Measurements from ENCODE around the gene OTC.

The OTC gene

DNA sequence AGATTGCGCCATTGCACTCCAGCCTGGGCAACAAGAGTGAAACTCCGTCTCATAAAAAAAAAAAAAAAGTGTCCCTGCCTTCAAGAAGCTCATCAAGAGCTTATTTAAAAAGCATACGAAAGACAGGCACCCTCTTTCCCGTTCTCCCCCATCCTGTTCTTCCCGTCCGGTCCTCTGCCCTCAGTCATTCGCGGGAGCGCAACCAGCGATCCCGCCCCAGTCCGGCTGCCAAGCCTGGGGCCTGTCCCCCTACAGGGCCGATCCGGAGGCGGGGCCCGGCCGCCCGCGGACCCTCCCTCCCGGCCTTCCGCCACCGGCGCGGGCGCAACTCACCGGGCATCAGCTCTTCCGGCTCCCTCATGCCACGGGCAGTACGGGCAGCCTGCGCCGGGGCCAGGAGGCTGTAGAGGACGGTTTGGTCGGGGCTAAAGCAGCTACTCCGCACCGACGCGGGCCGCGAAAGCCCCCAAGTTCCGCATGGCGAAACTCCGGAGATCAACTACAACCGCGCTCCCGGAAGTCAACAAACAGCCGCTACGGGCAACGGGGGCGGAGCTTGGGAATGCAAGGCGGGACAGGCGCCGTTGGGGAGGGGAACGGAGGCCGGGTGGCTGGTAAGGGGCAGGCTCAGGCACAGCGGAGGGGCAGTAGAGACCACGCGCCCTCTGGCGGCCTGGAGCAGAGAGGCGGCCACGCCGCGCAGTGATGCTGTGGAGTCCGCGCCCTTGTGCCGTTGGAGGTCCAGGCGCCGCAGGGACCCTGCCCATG is 25.2 kb upstream of the OTC start, which contains the start of gene RPGR:
Gene RPGR (minus strand): TSS at position 503 of the 768 bp plus-strand sequence. CDS start 142 bp downstream, at position 361.
- H3K4me3 ChIP-seq (ENCODE audit: low read length), result peak within 1 kb of the TSS; percentile 76; the same call in 1 of the 2 replicates
- no peak within 1 kb of the TSS for H3K27ac ChIP-seq (ENCODE audit: low read length)
- WGBS (ENCODE audit: insufficient coverage, insufficient read length), result no CpG with 5 or more reads among the region's 67 CpGs

DNA sequence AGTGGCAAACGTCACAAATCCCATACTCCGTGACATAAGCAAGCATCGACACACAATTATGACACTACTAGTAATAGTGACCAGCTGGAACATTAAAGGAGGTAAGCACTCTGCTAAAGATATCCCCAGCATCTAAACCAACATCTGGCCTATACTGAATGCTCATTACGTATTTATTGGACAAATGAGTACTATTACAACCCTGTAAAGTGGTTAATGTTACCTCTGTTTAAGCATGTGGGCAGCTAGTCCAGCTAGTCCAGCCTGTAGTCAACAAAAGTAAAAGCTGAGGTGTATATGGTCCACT is 24.7 kb upstream of the OTC start:
- WGBS (ENCODE audit: insufficient coverage, insufficient read length), result no CpG with 5 or more reads among the region's 4 CpGs
- DNase-seq (ENCODE audit: low read depth, low spot score), result no peak
- Histone ChIP-seq H3K4me3 (ENCODE audit: low read length) (no peak overlapping the region), H3K27me3 (ENCODE audit: control insufficient read depth, insufficient read depth, low read length) (no peaks in the 10 kb centered on the region), H3K27ac (ENCODE audit: low read length) (no peak overlapping the region), H3K9me3 (ENCODE audit: control insufficient read depth, insufficient read depth, low read length) (no peaks in the 10 kb centered on the region), H3K4me1 (ENCODE audit: control insufficient read depth, insufficient read depth, low read length) (no peaks in the 10 kb centered on the region), H3K36me3 (ENCODE audit: control insufficient read depth, insufficient read depth, low read length) (no peaks in the 10 kb centered on the region)

More for the DNA sequence above, 25.2 kb upstream of the OTC start, which contains the start of gene RPGR:
- H3K9me3 ChIP-seq (ENCODE audit: control insufficient read depth, insufficient read depth, low read length), result no peaks in the 10 kb centered on the region
- H3K4me1 ChIP-seq (ENCODE audit: control insufficient read depth, insufficient read depth, low read length), result no peaks in the 10 kb centered on the region
- H3K36me3 ChIP-seq (ENCODE audit: control insufficient read depth, insufficient read depth, low read length), result no peaks in the 10 kb centered on the region
- no peaks in the 10 kb centered on the region for H3K27me3 ChIP-seq (ENCODE audit: control insufficient read depth, insufficient read depth, low read length)
- DNase-seq (ENCODE audit: low read depth, low spot score), result peak; percentile 73

DNA sequence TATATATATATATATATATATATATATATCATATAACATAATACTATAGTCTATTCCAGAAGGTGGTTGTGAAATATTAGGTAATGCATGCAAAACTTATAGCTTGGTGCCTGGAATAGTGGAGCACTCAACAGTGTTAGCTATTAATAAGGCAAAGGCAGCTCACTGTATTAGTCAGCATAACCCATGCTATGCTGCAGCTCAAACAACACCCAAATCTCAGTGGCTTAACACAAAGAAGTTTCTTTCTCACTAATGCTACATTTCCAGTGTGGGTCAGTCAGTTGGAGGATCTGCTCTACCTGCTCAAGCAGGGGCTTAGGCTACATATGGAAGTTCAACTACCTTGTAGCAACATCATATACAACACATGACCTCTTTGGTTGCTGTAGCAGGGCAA is 19.9 kb upstream of the OTC start:
- H3K4me1 ChIP-seq (ENCODE audit: control insufficient read depth, insufficient read depth, low read length), result no peaks in the 10 kb centered on the region
- no peak overlapping the region for H3K4me3 ChIP-seq (ENCODE audit: low read length)
- H3K27ac ChIP-seq (ENCODE audit: low read length), result no peak overlapping the region
- no peaks in the 10 kb centered on the region for H3K36me3 ChIP-seq (ENCODE audit: control insufficient read depth, insufficient read depth, low read length)
- DNase-seq (ENCODE audit: low read depth, low spot score), result no peak
- no peaks in the 10 kb centered on the region for H3K27me3 ChIP-seq (ENCODE audit: control insufficient read depth, insufficient read depth, low read length)
- H3K9me3 ChIP-seq (ENCODE audit: control insufficient read depth, insufficient read depth, low read length), result no peaks in the 10 kb centered on the region

DNA sequence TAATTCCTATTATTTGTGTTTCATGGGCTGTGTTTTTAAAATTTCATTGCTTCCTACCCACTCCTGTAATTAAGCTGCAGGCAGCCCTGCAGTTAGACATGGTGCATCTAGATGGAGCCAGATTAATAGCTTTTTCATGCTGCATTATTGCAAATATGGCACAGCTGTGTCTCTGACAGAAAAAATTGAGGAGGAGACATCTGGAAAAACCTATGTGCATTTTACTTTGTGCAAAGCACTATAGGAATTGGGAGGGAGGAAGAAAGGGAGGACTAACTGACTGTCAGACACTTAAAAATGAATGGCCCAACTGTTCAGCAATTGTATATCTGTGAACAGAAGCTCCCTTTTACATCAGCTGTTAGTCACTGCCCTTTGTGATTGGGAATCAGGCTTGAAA is 17.0 kb upstream of the OTC start:
- Histone ChIP-seq H3K4me3 (ENCODE audit: low read length) (no peak overlapping the region), H3K36me3 (ENCODE audit: control insufficient read depth, insufficient read depth, low read length) (no peaks in the 10 kb centered on the region), H3K27me3 (ENCODE audit: control insufficient read depth, insufficient read depth, low read length) (no peaks in the 10 kb centered on the region), H3K27ac (ENCODE audit: low read length) (no peak overlapping the region), H3K4me1 (ENCODE audit: control insufficient read depth, insufficient read depth, low read length) (no peaks in the 10 kb centered on the region), H3K9me3 (ENCODE audit: control insufficient read depth, insufficient read depth, low read length) (no peaks in the 10 kb centered on the region)
- no peak for DNase-seq (ENCODE audit: low read depth, low spot score)

DNA sequence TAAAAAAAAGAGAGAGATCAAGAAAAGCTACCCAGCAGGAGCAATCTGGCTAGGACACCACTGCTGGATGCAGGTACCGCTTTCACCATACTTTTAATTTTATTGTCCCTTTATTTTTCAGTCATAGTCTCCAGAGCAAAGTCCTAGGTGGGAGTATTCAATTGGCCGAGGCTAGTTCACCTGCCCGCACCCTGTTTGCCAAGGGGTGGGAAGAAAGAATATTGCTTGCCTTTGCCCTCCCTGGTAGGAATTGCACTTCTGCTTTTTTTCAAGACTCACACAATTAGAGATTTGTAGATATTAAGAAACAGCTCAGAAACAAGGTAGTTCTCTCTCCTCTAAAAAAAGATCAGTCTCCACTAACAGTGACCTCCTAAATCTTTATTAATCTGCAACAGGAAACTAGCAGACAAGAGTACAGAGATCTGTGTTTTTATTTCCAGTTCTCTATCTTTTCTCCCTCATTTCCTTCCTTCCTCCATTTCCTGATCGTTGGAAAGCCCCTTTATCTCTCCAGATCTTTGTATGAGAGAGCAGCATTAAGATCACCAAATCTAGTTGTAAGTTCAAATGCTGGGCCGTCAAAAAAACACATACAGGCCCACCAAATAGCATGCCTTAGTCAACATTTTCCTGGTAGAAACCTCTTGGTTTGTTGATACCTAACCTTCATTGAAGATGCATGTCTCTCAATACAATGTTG is 15.7 kb upstream of the OTC start:
- no CpG with 5 or more reads among the region's 5 CpGs for WGBS (ENCODE audit: insufficient coverage, insufficient read length)
- H3K36me3 ChIP-seq (ENCODE audit: control insufficient read depth, insufficient read depth, low read length), result no peaks in the 10 kb centered on the region
- H3K27ac ChIP-seq (ENCODE audit: low read length), result no peak overlapping the region
- no peaks in the 10 kb centered on the region for H3K9me3 ChIP-seq (ENCODE audit: control insufficient read depth, insufficient read depth, low read length)
- no peak for DNase-seq (ENCODE audit: low read depth, low spot score)
- H3K4me1 ChIP-seq (ENCODE audit: control insufficient read depth, insufficient read depth, low read length), result no peaks in the 10 kb centered on the region
- no peak overlapping the region for H3K4me3 ChIP-seq (ENCODE audit: low read length)
- H3K27me3 ChIP-seq (ENCODE audit: control insufficient read depth, insufficient read depth, low read length), result no peaks in the 10 kb centered on the region

DNA sequence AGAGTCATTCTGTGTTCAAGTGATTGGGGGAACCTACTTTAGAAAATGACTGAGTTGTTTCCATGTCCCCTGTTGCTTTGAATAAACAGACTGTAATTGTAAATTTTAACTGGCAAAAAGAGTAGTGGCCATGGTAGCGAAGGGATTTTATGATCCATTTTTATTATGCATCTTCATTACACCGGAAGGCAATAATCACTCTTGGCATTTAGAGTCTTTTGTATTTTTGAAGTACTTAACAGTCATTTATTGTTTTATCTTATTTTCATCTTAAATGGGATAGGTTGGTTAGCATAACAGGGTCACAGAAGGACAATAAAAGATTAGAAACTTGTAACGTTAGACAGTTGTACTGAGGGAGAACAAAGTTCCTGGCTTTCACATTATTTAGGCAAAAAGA is 11.0 kb upstream of the OTC start:
- no peak overlapping the region for H3K27ac ChIP-seq (ENCODE audit: low read length)
- H3K36me3 ChIP-seq (ENCODE audit: control insufficient read depth, insufficient read depth, low read length), result no peaks in the 10 kb centered on the region
- no peak overlapping the region for H3K4me3 ChIP-seq (ENCODE audit: low read length)
- no peaks in the 10 kb centered on the region for H3K9me3 ChIP-seq (ENCODE audit: control insufficient read depth, insufficient read depth, low read length)
- no CpG with 5 or more reads among the region's 3 CpGs for WGBS (ENCODE audit: insufficient coverage, insufficient read length)
- H3K4me1 ChIP-seq (ENCODE audit: control insufficient read depth, insufficient read depth, low read length), result no peaks in the 10 kb centered on the region
- no peak for DNase-seq (ENCODE audit: low read depth, low spot score)
- no peaks in the 10 kb centered on the region for H3K27me3 ChIP-seq (ENCODE audit: control insufficient read depth, insufficient read depth, low read length)

DNA sequence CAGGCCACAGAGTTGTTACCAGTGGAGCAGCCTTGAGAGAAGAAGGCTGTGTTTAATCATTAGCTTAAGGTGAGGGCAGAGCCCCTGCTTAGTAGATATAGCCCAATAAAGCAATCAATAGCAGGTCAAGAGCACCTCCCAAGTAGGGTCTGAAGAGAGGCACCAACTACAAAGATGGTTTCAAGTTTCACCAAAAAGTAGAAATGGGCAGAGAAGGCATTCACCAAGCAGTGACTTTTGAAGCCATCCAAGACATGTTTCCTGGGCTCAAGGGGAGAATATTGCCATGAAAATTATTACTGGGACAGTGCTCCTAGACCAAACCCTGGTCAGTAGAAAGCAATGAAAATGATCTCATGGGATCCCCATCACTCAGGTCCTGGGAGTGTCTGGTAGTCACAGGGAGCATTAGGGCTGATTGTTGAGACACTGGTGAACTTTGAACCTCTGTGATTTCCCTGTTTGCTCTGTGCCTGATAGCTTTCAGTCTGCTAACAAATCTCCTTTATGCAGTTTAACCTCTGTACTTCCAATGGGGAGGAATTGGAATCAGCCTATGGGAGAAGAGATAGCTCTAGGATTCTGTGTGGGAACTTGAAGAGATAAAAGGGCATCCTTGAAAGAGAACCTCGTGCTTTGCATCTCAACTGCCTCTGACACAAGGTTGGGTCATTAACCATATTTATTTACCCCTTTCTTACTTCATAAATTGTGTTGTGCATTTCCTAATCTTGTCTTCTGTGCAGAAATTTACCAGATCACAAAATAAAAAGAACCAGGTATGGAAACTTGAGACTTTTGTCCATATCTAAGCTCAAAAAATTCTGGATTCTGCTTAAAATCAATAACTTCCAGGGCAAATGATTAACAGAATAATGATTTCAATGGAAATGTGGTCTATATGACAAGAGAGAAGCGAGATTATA is 9.3 kb upstream of the OTC start:
- no peak for DNase-seq (ENCODE audit: low read depth, low spot score)
- Histone ChIP-seq H3K4me3 (ENCODE audit: low read length) (no peak overlapping the region), H3K36me3 (ENCODE audit: control insufficient read depth, insufficient read depth, low read length) (no peaks in the 10 kb centered on the region), H3K9me3 (ENCODE audit: control insufficient read depth, insufficient read depth, low read length) (no peaks in the 10 kb centered on the region), H3K4me1 (ENCODE audit: control insufficient read depth, insufficient read depth, low read length) (no peaks in the 10 kb centered on the region), H3K27ac (ENCODE audit: low read length) (no peak overlapping the region), H3K27me3 (ENCODE audit: control insufficient read depth, insufficient read depth, low read length) (no peaks in the 10 kb centered on the region)
- WGBS (ENCODE audit: insufficient coverage, insufficient read length), result no CpG with 5 or more reads among the region's 2 CpGs

DNA sequence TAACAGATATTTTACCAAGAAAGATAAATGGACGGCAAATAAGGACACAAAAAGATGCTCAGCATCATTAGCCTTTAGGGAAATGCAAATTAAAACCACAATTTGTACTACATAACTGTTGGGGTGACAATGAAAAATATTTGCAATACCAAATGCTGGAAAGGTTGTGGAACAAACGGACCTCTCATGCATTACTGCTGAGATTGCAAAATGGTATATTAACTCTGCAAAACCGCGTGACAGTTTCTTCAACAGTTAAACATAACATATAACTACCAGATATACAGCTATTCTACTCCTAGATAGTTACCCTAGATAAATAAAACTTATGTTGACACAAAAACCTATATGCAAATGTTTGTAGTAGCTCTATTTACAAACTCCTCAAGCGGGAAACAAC is 6.3 kb upstream of the OTC start:
- H3K27ac ChIP-seq (ENCODE audit: low read length), result no peak overlapping the region
- no peaks in the 10 kb centered on the region for H3K4me1 ChIP-seq (ENCODE audit: control insufficient read depth, insufficient read depth, low read length)
- H3K4me3 ChIP-seq (ENCODE audit: low read length), result no peak overlapping the region
- no peaks in the 10 kb centered on the region for H3K9me3 ChIP-seq (ENCODE audit: control insufficient read depth, insufficient read depth, low read length)
- WGBS (ENCODE audit: insufficient coverage, insufficient read length), result no CpG with 5 or more reads among the region's 5 CpGs
- H3K27me3 ChIP-seq (ENCODE audit: control insufficient read depth, insufficient read depth, low read length), result no peaks in the 10 kb centered on the region
- H3K36me3 ChIP-seq (ENCODE audit: control insufficient read depth, insufficient read depth, low read length), result no peaks in the 10 kb centered on the region
- DNase-seq (ENCODE audit: low read depth, low spot score), result no peak

DNA sequence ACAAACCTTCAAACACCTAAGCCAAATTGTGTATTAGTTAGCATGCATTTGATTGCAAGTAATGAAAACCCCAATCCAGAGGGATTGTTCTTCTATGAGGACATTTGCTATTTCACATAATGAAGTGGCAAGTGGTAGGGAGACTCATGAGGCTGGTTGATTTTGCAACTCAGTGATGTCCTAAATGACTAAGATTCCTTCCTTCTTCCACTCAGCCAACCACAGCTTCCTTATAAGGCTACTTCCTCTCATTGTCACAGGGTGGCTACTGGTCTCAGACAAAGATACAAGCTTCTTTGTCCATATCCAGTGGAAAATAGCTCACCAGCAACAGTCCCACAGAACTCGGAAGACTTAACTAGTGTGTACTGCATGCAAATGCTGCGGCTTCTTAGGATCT is 5.3 kb upstream of the OTC start:
- Histone ChIP-seq H3K9me3 (ENCODE audit: control insufficient read depth, insufficient read depth, low read length) (no peaks in the 10 kb centered on the region), H3K27ac (ENCODE audit: low read length) (no peak overlapping the region), H3K36me3 (ENCODE audit: control insufficient read depth, insufficient read depth, low read length) (no peaks in the 10 kb centered on the region), H3K4me1 (ENCODE audit: control insufficient read depth, insufficient read depth, low read length) (no peaks in the 10 kb centered on the region), H3K27me3 (ENCODE audit: control insufficient read depth, insufficient read depth, low read length) (no peaks in the 10 kb centered on the region), H3K4me3 (ENCODE audit: low read length) (no peak overlapping the region)
- no CpG with 5 or more reads among the region's 2 CpGs for WGBS (ENCODE audit: insufficient coverage, insufficient read length)
- DNase-seq (ENCODE audit: low read depth, low spot score), result no peak

DNA sequence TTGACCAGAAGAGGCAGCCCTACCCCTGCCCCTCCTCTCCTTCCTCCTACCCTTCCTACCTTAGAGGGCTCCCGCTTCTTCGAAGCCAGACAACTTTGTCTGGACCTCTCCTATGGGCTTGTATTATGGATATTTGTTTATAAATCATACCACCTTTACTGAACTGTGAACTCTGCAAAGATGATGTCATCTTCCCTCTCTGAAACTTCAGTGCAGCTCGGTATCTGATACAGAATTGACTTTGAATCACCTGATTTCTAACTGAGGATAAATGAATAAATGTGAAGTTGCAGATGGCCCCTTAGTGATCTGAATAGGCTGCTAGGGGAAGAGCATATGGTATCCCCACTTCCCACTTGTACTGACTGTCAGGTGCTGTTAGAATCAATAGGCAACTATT is 1.1 kb upstream of the OTC start:
- H3K4me1 ChIP-seq (ENCODE audit: control insufficient read depth, insufficient read depth, low read length), result no peaks in the 10 kb centered on the region
- no CpG with 5 or more reads among the region's 3 CpGs for WGBS (ENCODE audit: insufficient coverage, insufficient read length)
- no peaks in the 10 kb centered on the region for H3K9me3 ChIP-seq (ENCODE audit: control insufficient read depth, insufficient read depth, low read length)
- H3K27ac ChIP-seq (ENCODE audit: low read length), result no peak overlapping the region
- no peak overlapping the region for H3K4me3 ChIP-seq (ENCODE audit: low read length)
- DNase-seq (ENCODE audit: low read depth, low spot score), result no peak
- no peaks in the 10 kb centered on the region for H3K27me3 ChIP-seq (ENCODE audit: control insufficient read depth, insufficient read depth, low read length)
- no peaks in the 10 kb centered on the region for H3K36me3 ChIP-seq (ENCODE audit: control insufficient read depth, insufficient read depth, low read length)

Data from iPS DF 6.9 (cell line).